ENCODE results near the gene USP2.

USP2 gene

GRCh38 chr11:119340335-119341221, 40.9 kb downstream of the USP2 start, which contains the start of gene C1QTNF5:
Gene C1QTNF5 (minus strand): TSS chr11:119340883. CDS start chr11:119340397, 486 bp downstream.
- DNase-seq = no peak

- DNase-seq = no peak
These were observed 41.7 kb downstream of the USP2 start for GRCh38 chr11:119339589-119340334.

GRCh38 chr11:119338965-119339588, 42.4 kb downstream of the USP2 start:
- no peak for DNase-seq

GRCh38 chr11:119338318-119338890, 43.1 kb downstream of the USP2 start:
- DNase-seq = peak; percentile 76

- DNase-seq = no peak
These were observed 43.7 kb downstream of the USP2 start for GRCh38 chr11:119337581-119338317.

GRCh38 chr11:119336744-119337469, 44.6 kb downstream of the USP2 start:
- DNase-seq = no peak

GRCh38 chr11:119335655-119336543, 45.6 kb downstream of the USP2 start:
- no peak for DNase-seq

- DNase-seq = no peak
These were observed 46.3 kb downstream of the USP2 start for GRCh38 chr11:119335091-119335654.

- DNase-seq = peak; percentile 97
These were observed 47.1 kb downstream of the USP2 start, which contains the start of gene RNF26 for GRCh38 chr11:119334174-119334930. Gene RNF26 (plus strand): TSS chr11:119334527. CDS start chr11:119335123, 596 bp downstream.

- DNase-seq = no peak
These were observed 49.3 kb downstream of the USP2 start for GRCh38 chr11:119332111-119332765.

GRCh38 chr11:119330237-119330636, 51.3 kb downstream of the USP2 start:
- DNase-seq = no peak

- DNase-seq = no peak
These were observed 52.2 kb downstream of the USP2 start for GRCh38 chr11:119329320-119329719.

GRCh38 chr11:119324189-119324588, 57.3 kb downstream of the USP2 start:
- no peak for DNase-seq

GRCh38 chr11:119323532-119324033, 57.9 kb downstream of the USP2 start:
- DNase-seq = peak; percentile 81

GRCh38 chr11:119322921-119323531, 58.5 kb downstream of the USP2 start:
- DNase-seq = no peak

- DNase-seq = no peak
These were observed 59.1 kb downstream of the USP2 start for GRCh38 chr11:119322360-119322739.

- DNase-seq = peak; percentile 53
These were observed 60.5 kb downstream of the USP2 start for GRCh38 chr11:119320776-119321524.
